ENCODE data around the gene GEMIN7.

The GEMIN7 gene

DNA sequence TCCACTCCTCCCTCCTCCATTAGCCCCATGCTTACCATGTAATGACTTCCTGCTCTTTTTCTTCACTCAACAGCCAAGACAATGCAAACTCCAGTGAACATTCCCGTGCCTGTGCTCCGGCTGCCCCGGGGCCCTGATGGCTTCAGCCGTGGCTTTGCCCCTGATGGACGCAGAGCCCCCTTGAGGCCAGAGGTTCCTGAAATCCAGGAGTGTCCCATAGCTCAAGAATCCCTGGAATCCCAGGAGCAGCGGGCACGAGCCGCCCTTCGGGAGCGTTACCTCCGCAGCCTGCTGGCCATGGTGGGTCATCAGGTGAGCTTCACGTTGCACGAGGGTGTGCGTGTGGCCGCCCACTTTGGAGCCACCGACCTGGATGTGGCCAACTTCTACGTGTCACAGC, 11.0 kb downstream of the GEMIN7 start:
- TF ChIP-seq, protein P1, sequence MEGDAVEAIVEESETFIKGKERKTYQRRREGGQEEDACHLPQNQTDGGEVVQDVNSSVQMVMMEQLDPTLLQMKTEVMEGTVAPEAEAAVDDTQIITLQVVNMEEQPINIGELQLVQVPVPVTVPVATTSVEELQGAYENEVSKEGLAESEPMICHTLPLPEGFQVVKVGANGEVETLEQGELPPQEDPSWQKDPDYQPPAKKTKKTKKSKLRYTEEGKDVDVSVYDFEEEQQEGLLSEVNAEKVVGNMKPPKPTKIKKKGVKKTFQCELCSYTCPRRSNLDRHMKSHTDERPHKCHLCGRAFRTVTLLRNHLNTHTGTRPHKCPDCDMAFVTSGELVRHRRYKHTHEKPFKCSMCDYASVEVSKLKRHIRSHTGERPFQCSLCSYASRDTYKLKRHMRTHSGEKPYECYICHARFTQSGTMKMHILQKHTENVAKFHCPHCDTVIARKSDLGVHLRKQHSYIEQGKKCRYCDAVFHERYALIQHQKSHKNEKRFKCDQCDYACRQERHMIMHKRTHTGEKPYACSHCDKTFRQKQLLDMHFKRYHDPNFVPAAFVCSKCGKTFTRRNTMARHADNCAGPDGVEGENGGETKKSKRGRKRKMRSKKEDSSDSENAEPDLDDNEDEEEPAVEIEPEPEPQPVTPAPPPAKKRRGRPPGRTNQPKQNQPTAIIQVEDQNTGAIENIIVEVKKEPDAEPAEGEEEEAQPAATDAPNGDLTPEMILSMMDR (IDR thresholded peaks at IDR 0.05; ENCODE audit: low read depth, low read length, missing control alignments): no peak
- DNase-seq (ENCODE audit: extremely low read depth, low read depth): no peak
- H3K4me3 ChIP-seq (replicated peaks; ENCODE audit: low read depth, low read length): no peak overlapping the region

DNA sequence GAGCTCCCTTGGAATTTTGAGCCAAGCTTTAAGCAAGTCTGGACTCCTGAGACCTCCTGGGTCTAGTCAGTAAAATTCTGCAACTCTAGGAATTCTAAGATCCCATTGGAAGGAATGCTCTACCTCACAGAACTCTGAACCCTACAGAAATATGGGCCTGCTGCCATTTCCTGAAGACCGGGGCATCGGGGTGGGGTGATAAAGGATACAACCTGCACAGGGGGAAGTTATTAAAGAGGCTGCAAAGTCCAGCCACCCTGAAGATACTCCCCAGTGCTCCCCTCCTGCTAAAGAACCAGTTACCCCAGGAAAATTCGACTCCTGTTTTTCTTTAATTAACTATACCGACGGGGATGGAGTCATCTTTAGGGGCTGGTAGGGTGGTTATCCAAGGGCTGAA, 11.5 kb downstream of the GEMIN7 start:
- no peak for DNase-seq (ENCODE audit: extremely low read depth, low read depth)
- peak overlapping the region; percentile 40; the same call in 1 of the 2 replicates for H3K4me3 ChIP-seq (replicated peaks; ENCODE audit: low read depth, low read length)
- TF ChIP-seq, protein P1 (IDR thresholded peaks at IDR 0.05; ENCODE audit: low read depth, low read length, missing control alignments): no peak

DNA sequence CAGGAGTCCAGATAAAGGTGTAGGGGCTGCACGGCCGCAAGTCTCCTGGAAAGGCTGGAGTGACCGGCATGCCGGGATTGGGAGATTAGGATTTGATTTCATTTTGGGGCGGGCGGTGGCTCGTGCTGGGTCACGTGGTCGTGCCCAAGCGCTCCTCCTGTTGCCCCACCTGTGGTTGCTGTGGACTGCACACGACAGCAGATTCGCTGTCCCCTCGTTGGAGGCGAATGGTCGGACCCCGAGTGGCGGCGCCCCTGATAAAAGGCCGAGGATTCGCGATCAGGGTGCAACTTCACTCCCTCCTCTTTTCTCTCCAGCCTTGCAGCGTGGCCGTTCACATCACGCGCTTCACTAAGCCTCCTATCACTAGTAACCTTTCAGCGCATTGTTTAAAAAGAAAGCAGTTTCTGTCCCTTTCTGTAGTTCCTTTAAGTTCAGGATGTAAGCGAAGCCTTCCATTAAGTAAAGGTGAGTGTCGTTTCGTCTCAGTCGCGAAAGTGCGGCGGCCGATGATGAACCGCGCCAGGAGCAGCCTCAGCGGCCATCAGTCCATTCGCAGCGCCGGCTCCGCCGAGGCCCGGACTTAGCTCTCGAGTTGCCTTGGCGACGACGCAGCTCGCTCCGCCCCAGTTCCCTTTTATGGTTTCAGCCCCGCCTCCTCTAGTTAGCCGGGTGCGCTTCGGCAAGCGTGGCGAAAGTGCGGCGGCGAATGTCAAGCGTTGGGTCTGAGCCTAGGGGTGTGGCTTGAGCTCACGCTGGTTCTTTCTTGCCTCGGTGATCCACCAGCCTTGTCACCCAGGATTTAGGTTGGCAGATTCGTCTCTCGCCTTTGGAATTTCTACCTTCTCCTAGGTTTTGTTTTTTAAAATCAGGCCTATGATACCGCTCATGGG, 12.2 kb downstream of the GEMIN7 start:
- DNase-seq (ENCODE audit: extremely low read depth, low read depth): peak; percentile 96
- H3K4me3 ChIP-seq (replicated peaks; ENCODE audit: low read depth, low read length): peak overlapping the region; percentile 98
- TF ChIP-seq, protein P1 (IDR thresholded peaks at IDR 0.05; ENCODE audit: low read depth, low read length, missing control alignments): no peak

DNA sequence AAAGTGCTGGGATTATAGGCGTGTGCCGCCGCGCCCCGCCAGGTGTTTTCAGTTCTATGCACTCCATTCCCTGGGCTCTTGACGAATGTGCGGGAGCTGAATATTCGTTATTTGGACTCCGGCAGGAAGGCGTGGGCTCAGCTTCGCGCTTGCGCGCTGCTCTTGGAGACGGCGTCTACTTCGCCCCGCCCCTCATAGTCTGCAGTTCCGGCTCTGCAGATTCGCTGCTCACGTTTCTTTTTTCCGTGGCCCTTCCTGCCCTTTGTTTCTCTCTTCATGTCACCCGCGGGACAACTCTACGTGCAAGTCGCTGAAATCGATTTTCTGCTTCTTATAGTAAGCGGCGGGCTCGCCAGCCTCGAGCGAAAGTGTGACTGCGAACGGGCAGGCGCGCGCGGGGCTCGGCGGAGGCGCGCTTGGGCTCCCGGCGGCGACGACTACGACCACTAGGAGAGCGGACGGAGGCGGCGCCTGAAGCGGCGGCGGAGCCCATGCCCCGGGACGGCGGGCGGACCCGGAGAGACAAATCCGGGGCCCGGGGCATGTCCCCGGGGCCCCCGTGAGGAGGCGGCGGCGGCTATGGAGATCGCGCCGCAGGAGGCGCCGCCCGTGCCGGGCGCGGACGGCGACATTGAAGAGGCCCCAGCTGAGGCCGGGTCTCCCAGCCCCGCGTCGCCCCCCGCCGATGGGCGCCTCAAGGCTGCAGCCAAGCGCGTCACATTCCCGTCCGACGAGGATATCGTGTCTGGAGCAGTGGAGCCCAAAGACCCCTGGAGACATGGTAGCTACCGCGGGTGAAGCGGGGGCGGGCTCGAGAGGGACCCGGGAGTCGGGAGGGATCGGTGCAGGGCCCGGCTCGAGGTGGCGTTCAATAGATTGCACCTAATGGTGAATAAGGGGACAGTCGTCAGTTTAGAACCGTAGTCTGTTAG, 14.0 kb downstream of the GEMIN7 start, which contains the start of gene PPP1R37:
Gene PPP1R37, plus strand, starts transcription at position 433 of the 932 bp plus-strand sequence. Its CDS starts 147 bp downstream, at position 580.
- H3K4me3 ChIP-seq (replicated peaks; ENCODE audit: low read depth, low read length): peak within 1 kb of the TSS; percentile 98
- TF ChIP-seq, protein P1 (IDR thresholded peaks at IDR 0.05; ENCODE audit: low read depth, low read length, missing control alignments): peak; percentile 10
- DNase-seq (ENCODE audit: extremely low read depth, low read depth): peak; percentile 94

DNA sequence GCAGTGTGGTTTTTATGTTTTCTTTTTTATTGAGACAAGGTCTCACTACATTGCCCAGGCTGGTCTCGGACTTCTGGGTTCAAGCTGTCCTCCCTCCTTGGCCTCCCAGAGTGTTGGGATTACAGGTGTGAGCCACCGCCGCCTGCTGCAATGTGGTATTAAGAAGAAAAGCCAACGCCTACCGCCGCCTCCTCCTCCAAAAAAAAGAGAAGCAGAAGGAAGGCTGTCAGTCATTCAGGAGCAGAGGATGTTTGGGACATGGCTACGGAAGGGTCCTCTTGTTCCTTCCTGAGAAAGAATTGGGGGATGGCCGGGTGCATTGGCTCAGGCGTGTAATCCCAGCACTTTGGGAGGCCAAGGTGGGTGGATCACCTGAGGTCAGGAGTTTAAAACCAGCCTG, 15.1 kb downstream of the GEMIN7 start:
- DNase-seq (ENCODE audit: extremely low read depth, low read depth): no peak
- TF ChIP-seq, protein P1 (IDR thresholded peaks at IDR 0.05; ENCODE audit: low read depth, low read length, missing control alignments): no peak
- peak overlapping the region; percentile 98 for H3K4me3 ChIP-seq (replicated peaks; ENCODE audit: low read depth, low read length)

DNA sequence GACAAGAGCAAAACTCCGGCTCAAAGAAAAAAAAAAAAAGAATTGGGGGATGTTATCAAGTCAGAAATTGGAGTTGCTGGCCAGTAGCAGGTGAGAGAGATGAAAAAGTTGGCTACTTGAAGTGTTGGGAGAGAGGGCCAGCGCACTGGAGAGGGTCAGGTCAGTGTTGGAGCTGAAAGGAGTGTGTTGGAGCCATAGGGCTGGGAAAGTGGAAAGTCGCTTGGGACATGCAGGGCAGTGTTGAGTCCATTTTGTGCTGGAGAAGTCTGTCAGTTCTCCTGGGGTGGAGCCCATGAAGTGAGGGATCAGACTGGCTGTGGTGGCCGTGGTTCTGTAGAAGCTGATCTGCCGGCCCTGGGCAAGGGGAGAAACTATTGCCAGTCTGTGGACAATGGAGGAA, 15.6 kb downstream of the GEMIN7 start:
- no peak for DNase-seq (ENCODE audit: extremely low read depth, low read depth)
- TF ChIP-seq, protein P1 (IDR thresholded peaks at IDR 0.05; ENCODE audit: low read depth, low read length, missing control alignments): no peak
- H3K4me3 ChIP-seq (replicated peaks; ENCODE audit: low read depth, low read length): peak overlapping the region; percentile 98
